IPS DF 6.9 (cell line): ENCODE measurements around the gene CPNE7.

Experiments
- DNase-seq: peaks from one replicate; pipeline ENCODE4 v3.0.0-alpha.2; 2013; ENCODE audit warnings: low read depth, low spot score
- H3K27ac ChIP-seq: one replicate; pipeline ENCODE4 v1.5.1; 2013; ENCODE audit warnings: low read length, control low read depth
- H3K27me3 ChIP-seq: 2 replicates; pipeline ENCODE4 v1.6.1; 2013; ENCODE audit warnings: mild to moderate bottlenecking, low read length; ENCODE audit not compliant: control insufficient read depth, insufficient read depth
- H3K36me3 ChIP-seq: 2 replicates; pipeline ENCODE4 v1.6.1; 2013; ENCODE audit warnings: low read length; ENCODE audit not compliant: control insufficient read depth, insufficient read depth
- H3K4me1 ChIP-seq: 2 replicates; pipeline ENCODE4 v1.6.1; 2013; ENCODE audit warnings: low read length; ENCODE audit not compliant: control insufficient read depth, insufficient read depth
- H3K4me3 ChIP-seq: 2 replicates; pipeline ENCODE4 v1.5.1; 2013; ENCODE audit warnings: mild to moderate bottlenecking, low read length
- H3K9me3 ChIP-seq: 2 replicates; pipeline ENCODE4 v1.6.1; 2013; ENCODE audit warnings: low read length, inconsistent platforms; ENCODE audit not compliant: control insufficient read depth, insufficient read depth
- WGBS: extraction: QIAGEN DNeasy Blood & Tissue Kit; methylation state at CpG from one replicate; pipeline ENCODE4 v1.1.7; 2013; ENCODE audit warnings: mixed read lengths, missing lambda C conversion rate; ENCODE audit not compliant: insufficient read length, insufficient coverage; 5-methylcytosine and 5-hydroxymethylcytosine counted together

The CPNE7 gene

DNA sequence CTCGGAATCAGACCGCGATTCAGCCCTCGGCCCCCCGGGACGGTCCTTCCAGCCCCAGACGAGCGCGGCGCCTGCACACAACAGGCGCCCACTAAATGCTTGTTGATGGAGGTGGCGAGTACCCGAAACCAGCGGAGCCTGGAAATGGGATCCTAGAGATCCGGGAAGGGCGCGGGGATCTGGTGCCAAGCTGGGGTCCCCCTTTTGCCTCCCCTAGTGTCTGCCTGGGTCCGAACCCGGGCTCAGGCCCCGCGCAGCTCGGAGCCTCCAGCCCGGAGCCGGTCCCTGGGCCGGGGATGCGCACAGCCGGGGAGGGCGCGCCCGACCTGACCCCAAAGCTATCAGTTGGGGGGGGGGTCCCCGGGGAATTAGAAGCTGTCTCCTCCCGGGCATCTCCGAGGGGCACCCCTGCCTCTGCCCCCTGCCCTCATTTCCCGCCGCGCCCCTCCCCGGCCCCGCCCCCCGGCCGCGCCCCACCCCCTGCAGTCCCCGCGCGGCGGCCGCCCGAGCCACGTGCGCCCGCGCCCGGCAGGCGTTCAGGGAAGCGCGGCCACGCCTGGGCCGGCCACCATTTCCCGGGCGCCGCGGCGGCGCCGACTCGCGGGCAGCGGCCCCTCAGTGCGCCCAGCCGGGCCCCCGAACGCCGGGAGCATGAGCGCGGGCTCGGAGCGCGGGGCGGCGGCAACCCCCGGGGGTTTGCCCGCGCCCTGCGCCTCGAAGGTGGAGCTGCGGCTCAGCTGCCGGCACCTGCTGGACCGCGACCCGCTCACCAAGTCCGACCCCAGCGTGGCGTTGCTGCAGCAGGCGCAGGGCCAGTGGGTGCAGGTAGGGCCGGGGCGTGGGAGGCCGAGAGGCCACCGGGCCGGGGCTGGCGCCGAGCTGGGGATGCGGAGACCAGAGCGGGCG, at the start of gene CPNE7:
Gene CPNE7, plus strand, starts transcription at position 512 of the 906 bp plus-strand sequence. Its CDS starts 140 bp downstream, at position 652.
- Histone ChIP-seq H3K36me3 (peaks cover 4% of the 10 kb centered on the region), H3K4me1 (peaks cover 2% of the 10 kb centered on the region), H3K27ac (no peak within 1 kb of the TSS), H3K4me3 (peak within 1 kb of the TSS; percentile 68; the same call in 1 of the 2 replicates), H3K9me3 (no peaks in the 10 kb centered on the region), H3K27me3 (peaks cover 4% of the 10 kb centered on the region; the same call in 1 of the 2 replicates)
- WGBS = no CpG with 5 or more reads among the region's 103 CpGs
- no peak for DNase-seq

DNA sequence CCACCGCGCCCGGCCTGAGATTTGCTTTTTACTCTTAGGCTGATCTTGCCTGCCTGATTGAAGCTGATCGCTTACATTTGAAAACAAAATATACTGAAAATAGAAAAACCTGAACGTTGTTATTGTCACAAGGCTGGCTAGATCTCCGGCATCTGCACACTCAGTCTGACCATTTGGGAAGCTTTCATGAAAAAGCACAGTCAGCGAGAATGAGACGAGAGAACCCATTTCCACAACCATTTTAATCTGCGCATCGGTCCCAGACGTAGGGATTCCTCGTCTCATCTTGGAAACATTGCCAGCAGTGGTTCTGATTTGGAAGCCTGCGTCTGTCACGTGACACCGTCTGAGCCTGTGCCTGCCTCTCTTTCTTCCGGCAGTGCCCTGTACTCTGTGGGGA, 46.5 kb upstream of the CPNE7 start:
- Histone ChIP-seq H3K9me3 (no peaks in the 10 kb centered on the region), H3K27me3 (no peaks in the 10 kb centered on the region), H3K4me3 (no peak overlapping the region), H3K27ac (no peak overlapping the region), H3K4me1 (no peaks in the 10 kb centered on the region), H3K36me3 (peaks cover 41% of the 10 kb centered on the region)
- no peak for DNase-seq
- WGBS = no CpG with 5 or more reads among the region's 16 CpGs

DNA sequence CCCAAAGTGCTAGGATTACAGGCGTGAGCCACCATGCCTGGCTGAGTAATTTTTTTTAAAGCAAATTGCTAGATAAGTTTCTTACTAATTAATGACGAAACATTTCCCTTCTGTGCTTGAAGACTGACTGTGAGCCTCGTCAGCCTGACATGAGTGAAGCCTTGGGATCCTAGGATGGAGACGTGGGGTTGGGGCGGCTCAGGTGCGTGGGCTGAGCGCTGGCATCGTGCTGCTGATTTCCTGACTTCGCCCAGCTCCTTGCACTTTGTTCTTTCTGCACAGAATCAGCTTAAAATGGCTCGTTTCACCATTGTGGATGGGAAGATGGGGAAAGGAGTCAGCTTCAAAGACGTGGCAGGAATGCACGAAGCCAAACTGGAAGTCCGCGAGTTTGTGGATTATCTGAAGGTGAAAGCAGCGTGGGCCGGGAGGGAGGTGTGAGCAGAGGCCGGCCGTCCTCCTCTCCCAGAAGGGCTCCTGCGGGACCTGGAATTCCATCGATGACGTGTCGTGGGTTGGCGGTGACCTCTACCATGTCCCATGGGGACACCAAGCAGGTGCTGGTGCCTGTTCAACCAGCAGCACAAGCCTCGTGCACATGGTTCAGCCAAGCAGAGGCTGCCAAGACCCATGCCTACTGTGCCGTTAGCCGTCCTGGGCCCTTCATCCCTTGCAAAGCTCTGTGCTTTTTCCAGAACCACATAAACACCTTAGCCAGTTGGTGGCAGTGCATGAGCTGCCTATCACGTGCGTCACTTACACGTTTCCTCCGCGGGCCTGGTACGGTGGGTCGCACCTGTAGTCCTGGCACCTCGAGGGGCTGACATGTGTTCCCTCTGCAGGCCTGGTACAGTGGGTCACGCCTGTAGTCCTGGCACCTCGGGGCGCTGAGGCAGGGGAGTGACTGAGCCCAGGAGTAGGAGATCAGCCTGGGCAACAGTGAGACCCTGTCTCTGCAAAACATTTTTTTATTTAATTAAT, 44.9 kb upstream of the CPNE7 start:
- H3K27ac ChIP-seq = no peak overlapping the region
- peaks cover 48% of the 10 kb centered on the region for H3K36me3 ChIP-seq
- no CpG with 5 or more reads among the region's 37 CpGs for WGBS
- no peaks in the 10 kb centered on the region for H3K4me1 ChIP-seq
- DNase-seq = no peak
- no peaks in the 10 kb centered on the region for H3K9me3 ChIP-seq
- no peak overlapping the region for H3K4me3 ChIP-seq
- H3K27me3 ChIP-seq = no peaks in the 10 kb centered on the region

DNA sequence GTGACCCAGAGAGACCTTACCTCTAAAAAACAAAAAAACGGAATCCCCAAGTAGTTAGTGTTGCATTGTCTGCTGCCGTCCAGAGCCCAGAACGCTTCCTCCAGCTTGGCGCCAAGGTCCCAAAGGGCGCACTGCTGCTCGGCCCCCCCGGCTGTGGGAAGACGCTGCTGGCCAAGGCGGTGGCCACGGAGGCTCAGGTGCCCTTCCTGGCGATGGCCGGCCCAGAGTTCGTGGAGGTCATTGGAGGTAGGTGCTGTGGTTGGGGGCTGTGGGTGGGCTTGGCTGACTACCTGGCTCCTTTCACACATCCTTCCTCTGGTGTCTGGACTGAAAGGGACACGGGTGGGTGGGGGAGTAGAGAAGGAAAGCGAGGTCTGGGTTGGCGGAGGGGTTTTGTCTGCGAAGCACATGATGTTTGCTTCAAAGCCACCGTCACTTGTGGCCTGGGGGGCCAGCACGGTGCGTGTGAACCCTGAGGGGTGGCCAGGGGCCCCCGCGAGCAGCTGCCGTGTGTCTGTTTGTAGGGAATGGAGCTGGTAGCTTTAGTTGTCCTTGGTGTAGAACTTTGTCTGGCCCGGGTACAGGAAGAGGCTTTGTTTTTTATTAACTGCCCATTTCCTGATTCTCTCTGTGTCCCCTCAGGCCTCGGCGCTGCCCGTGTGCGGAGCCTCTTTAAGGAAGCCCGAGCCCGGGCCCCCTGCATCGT, 43.6 kb upstream of the CPNE7 start:
- H3K4me3 ChIP-seq = no peak overlapping the region
- H3K36me3 ChIP-seq = peaks cover 48% of the 10 kb centered on the region
- no peaks in the 10 kb centered on the region for H3K4me1 ChIP-seq
- no peaks in the 10 kb centered on the region for H3K27me3 ChIP-seq
- DNase-seq = no peak
- WGBS = no CpG with 5 or more reads among the region's 31 CpGs
- no peaks in the 10 kb centered on the region for H3K9me3 ChIP-seq
- H3K27ac ChIP-seq = no peak overlapping the region

DNA sequence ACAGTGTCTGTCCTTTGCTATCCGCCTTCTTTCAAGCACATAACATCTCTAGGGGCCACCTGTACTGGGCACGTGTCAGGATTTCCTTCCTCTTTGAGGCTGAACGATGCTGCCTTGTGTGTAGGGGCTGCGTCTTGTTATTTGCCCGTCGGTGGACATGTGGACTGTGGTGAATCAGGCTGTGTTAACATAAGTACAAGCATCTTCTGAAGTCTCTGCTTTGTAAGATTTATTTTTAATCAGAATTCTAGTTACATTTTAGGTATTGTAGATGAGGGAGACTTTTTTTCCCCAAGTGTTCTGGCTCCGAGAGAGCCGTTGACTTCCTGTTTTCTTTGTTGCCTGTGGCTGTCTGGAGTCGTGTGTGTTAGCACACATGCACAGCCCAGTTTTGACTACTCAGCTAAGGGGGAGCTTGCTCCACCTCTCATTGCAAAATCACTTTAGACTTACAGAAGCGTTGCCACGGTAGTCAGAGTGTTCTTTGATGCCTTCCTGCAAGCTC, 41.3 kb upstream of the CPNE7 start:
- DNase-seq = no peak
- H3K4me1 ChIP-seq = no peaks in the 10 kb centered on the region
- H3K36me3 ChIP-seq = peaks cover 60% of the 10 kb centered on the region
- H3K27me3 ChIP-seq = no peaks in the 10 kb centered on the region
- H3K4me3 ChIP-seq = no peak overlapping the region
- H3K27ac ChIP-seq = no peak overlapping the region
- H3K9me3 ChIP-seq = no peaks in the 10 kb centered on the region
- WGBS = no CpG with 5 or more reads among the region's 11 CpGs

DNA sequence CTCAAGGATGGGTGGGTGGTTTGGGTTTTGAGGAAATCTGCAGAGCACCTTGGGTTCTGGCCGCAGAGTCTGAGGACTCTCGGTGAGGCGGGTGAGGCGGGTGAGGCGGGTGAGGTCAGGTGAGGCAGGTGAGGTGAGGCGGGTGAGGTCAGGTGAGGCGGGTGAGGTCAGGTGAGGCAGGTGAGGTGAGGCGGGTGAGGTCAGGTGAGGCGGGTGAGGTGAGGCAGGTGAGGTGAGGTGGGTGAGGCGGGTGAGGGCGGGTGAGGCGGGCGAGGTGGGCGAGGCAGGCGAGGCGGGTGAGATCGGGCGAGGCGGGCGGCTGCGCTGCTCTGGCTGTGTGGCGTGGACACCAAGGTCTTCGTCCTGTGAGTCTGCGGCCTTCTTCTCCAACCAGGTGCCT, 39.2 kb upstream of the CPNE7 start:
- Histone ChIP-seq H3K4me3 (no peak overlapping the region), H3K36me3 (peaks cover 46% of the 10 kb centered on the region), H3K9me3 (no peaks in the 10 kb centered on the region), H3K27me3 (no peaks in the 10 kb centered on the region), H3K4me1 (no peaks in the 10 kb centered on the region), H3K27ac (no peak overlapping the region)
- no CpG with 5 or more reads among the region's 24 CpGs for WGBS
- DNase-seq = no peak

DNA sequence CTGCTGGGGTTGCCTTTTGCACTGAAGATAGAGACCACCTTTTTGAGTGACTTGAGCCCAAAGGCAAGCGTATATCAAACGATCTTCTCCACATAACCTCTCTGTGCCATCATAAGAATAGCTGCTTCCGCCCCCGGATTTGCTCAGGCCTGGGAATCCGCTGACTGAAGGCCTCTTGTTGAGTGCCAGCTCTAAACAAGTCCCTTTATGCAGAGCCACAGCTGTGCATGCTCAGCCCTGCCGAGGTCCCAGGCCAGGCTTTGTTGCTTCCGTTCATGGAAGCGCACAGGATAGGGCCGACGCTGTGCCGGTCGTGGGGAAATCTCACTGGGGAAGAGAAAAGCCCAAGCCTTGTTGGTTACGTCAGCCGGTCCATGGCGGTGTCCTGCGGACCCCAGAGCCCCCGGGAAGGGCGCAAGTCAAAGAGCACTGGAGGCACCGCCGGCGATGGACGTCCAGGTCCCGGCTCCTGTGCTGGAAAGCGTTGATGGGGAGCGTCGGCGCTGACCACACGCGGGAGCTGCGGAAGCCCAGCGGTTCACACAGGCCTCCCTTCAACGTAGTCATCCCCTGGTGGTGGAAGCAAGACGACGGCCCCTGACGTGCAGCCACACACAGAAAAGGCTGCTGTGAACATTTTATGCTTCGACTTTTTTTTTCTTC, 38.5 kb upstream of the CPNE7 start:
- peaks cover 40% of the 10 kb centered on the region for H3K36me3 ChIP-seq
- no CpG with 5 or more reads among the region's 36 CpGs for WGBS
- no peak for DNase-seq

DNA sequence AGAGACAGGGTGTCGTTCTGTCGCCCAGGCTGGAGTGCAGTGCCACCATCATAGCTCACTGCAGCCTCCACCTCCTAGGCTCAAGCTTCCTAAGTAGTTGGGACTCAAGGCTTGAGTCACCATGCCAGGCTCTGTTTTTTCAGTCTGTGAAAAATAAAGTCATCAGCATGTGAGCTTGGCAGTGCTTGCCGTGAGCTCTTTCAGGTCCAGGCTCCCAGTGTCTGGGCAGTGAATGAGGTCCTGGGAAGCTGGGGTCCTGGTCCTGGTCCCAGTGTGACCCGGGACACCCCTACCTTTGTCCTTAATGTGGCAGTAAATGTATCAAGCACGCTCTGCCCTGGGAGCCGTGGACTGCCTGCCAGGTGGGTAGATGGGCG, 38.0 kb upstream of the CPNE7 start:
- H3K4me3 ChIP-seq = no peak overlapping the region
- no peaks in the 10 kb centered on the region for H3K27me3 ChIP-seq
- no CpG with 5 or more reads among the region's 7 CpGs for WGBS
- H3K36me3 ChIP-seq = peaks cover 36% of the 10 kb centered on the region
- no peak overlapping the region for H3K27ac ChIP-seq
- no peak for DNase-seq
- H3K4me1 ChIP-seq = no peaks in the 10 kb centered on the region
- H3K9me3 ChIP-seq = no peaks in the 10 kb centered on the region

More for the DNA sequence above, 38.5 kb upstream of the CPNE7 start:
- Histone ChIP-seq H3K4me1 (no peaks in the 10 kb centered on the region), H3K27me3 (no peaks in the 10 kb centered on the region), H3K4me3 (no peak overlapping the region), H3K27ac (no peak overlapping the region), H3K9me3 (no peaks in the 10 kb centered on the region)

DNA sequence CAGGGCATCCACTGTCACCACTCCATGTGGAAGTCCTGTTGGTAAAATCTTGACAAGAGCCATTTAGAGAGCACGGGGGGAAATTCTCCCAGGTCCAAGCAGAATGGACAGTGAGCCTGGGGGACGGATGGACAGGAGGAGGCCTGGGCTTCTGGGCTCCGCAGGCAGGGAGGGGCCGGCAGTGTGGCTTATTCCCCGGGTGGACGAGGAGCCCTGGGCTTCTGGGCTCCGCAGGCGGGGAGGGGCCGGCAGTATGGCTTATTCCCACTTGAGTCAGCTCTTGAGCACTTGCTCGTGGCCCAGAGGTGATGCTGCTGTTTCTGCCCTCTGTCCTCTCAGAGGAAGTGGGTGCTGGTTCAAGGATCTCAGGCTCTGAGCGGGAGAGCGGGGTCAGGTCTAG, 37.3 kb upstream of the CPNE7 start:
- Histone ChIP-seq H3K9me3 (no peaks in the 10 kb centered on the region), H3K36me3 (peaks cover 36% of the 10 kb centered on the region), H3K4me1 (no peaks in the 10 kb centered on the region), H3K27ac (no peak overlapping the region), H3K4me3 (no peak overlapping the region), H3K27me3 (no peaks in the 10 kb centered on the region)
- no peak for DNase-seq
- WGBS = no CpG with 5 or more reads among the region's 12 CpGs
